AG09319 (cell line): Measurements from ENCODE around the gene KRTAP10-3.

Experiments
- DNase-seq: peaks from one replicate; pipeline ENCODE4 v3.0.0-alpha.2; 2010; ENCODE audit warnings: low read depth; ENCODE audit errors: extremely low read depth
- CTCF ChIP-seq: IDR thresholded peaks from 2 replicates; pipeline ENCODE4 v1.5.1; 2011; ENCODE audit warnings: low read depth, mild to moderate bottlenecking, inconsistent platforms, low read length, moderate library complexity

KRTAP10-3 gene

GRCh38 chr21:44527983-44528633 is 30.5 kb downstream of the KRTAP10-3 start:
- TF ChIP-seq CTCF, result no peak

GRCh38 chr21:44527156-44527982 is 31.2 kb downstream of the KRTAP10-3 start:
- TF ChIP-seq CTCF, result no peak
- no peak for DNase-seq

More at GRCh38 chr21:44527983-44528633, 30.5 kb downstream of the KRTAP10-3 start:
- DNase-seq, result no peak

GRCh38 chr21:44526096-44526997 is 32.2 kb downstream of the KRTAP10-3 start:
- TF ChIP-seq CTCF, result no peak
- no peak for DNase-seq

- no peak for DNase-seq
- no peak for TF ChIP-seq CTCF
Measured at GRCh38 chr21:44525391-44526095, 33.1 kb downstream of the KRTAP10-3 start.

- TF ChIP-seq CTCF, result no peak
Measured at GRCh38 chr21:44524414-44525371, 33.9 kb downstream of the KRTAP10-3 start.

More at GRCh38 chr21:44524414-44525371, 33.9 kb downstream of the KRTAP10-3 start:
- DNase-seq, result no peak
